T-cell (primary cell): Measurements from ENCODE around the gene BICC1. TPM values are rescaled to one million over a fixed set of nuclear protein-coding genes. Genes with fewer than 3 reads are reported as not detected.

Experiments used
- ATAC-seq, 4 experiments: fragments of 200-7000 bp in 3 of 4; fragments of 150-1000 bp in 1 of 4; cut with Tn5 transposase; replicated peaks in 1 of 4; 1 replicate in 3 of 4; 2 replicates in 1 of 4; pipeline ENCODE4 v1.10.0; 2021; ENCODE audit warnings: moderate library complexity in 3 of 4, mild to moderate bottlenecking in 2 of 4, moderate number of reproducible peaks in 1 of 4
- CTCF ChIA-PET, 2 donors: fragments of 300-600 bp; sonication (Branson Sonifier 250); formaldehyde crosslinking; loops; one replicate each; lab custom pipeline; 2022; ENCODE audit warnings: antibody characterized with exemption in 2 of 2; lab: Charles Lee
- POLR2A ChIA-PET, 2 donors: fragments of 300-600 bp; sonication (Branson Sonifier 250); formaldehyde crosslinking; loops; one replicate each; lab custom pipeline; 2022; ENCODE audit warnings: antibody characterized with exemption in 2 of 2; lab: Charles Lee
- DNase-seq, 35 experiments: peaks; one replicate each; pipeline versions ENCODE4 v3.0.0 to v3.0.0-alpha.2; 2013 to 2023
- H3K27ac ChIP-seq: one replicate; pipeline ENCODE4 v1.5.1; 2013; ENCODE audit warnings: low read length
- H3K27me3 ChIP-seq, 2 experiments: replicated peaks in 1 of 2; 1 replicate in 1 of 2; 2 replicates in 1 of 2; pipeline versions ENCODE4 v1.6.1 to v1.7.0; 2013; ENCODE audit warnings: low read length in 1 of 2, mixed read lengths in 1 of 2; ENCODE audit not compliant: control insufficient read depth in 2 of 2, insufficient read depth in 2 of 2; ENCODE audit errors: extremely low read depth in 1 of 2
- H3K36me3 ChIP-seq, 2 donors: 1 replicate in 1 of 2; 2 replicates in 1 of 2; pipeline versions ENCODE4 v1.6.1 to v1.7.0; 2013; ENCODE audit warnings: low read length in 1 of 2; ENCODE audit not compliant: control insufficient read depth in 2 of 2, insufficient read depth in 1 of 2; ENCODE audit errors: extremely low read depth in 1 of 2
- H3K4me1 ChIP-seq, 2 experiments: 1 replicate in 1 of 2; 2 replicates in 1 of 2; pipeline versions ENCODE4 v1.6.1 to v1.7.0; 2013; ENCODE audit warnings: low read length in 2 of 2, mixed read lengths in 1 of 2; ENCODE audit not compliant: insufficient read depth in 2 of 2, control insufficient read depth in 1 of 2; ENCODE audit errors: extremely low read depth in 1 of 2
- H3K4me3 ChIP-seq, 2 donors: 1 replicate in 1 of 2; 2 replicates in 1 of 2; pipeline versions ENCODE4 v1.5.1 to v1.7.0; 2013; ENCODE audit warnings: mild to moderate bottlenecking in 2 of 2, low read length in 1 of 2, moderate library complexity in 1 of 2; ENCODE audit not compliant: control insufficient read depth in 1 of 2; ENCODE audit errors: extremely low read depth in 1 of 2
- H3K9me3 ChIP-seq: 2 replicates; pipeline ENCODE4 v1.7.0; 2013
- H3K27ac Mint-ChIP-seq, 2 donors: one replicate each; pipeline ENCODE4 v1.8.0; 2020 to 2021; ENCODE audit warnings: mild to moderate bottlenecking in 2 of 2, mixed read lengths in 2 of 2
- H3K27me3 Mint-ChIP-seq, 2 donors: one replicate each; pipeline ENCODE4 v1.8.0; 2021 to 2022; ENCODE audit warnings: mixed read lengths in 2 of 2
- H3K36me3 Mint-ChIP-seq: one replicate; pipeline ENCODE4 v1.8.0; 2021; ENCODE audit warnings: mixed read lengths
- H3K4me1 Mint-ChIP-seq, 3 donors: one replicate each; pipeline ENCODE4 v1.8.0; 2020 to 2022; ENCODE audit warnings: mixed read lengths in 3 of 3, mild to moderate bottlenecking in 1 of 3
- H3K4me3 Mint-ChIP-seq, 3 donors: one replicate each; pipeline ENCODE4 v1.8.0; 2020 to 2022; ENCODE audit warnings: mild to moderate bottlenecking in 3 of 3, mixed read lengths in 3 of 3, moderate library complexity in 3 of 3
- H3K9me3 Mint-ChIP-seq, 3 donors: one replicate each; pipeline ENCODE4 v1.8.0; 2020 to 2022; ENCODE audit warnings: mixed read lengths in 3 of 3
- WGBS: methylation state at CpG from one replicate; pipeline ENCODE4 v1.1.5; 2013; ENCODE audit warnings: missing lambda C conversion rate; ENCODE audit not compliant: insufficient coverage; 5-methylcytosine and 5-hydroxymethylcytosine counted together
- total RNA-seq, 35 experiments: library from RNA in 6 of 35; stranded (reverse) in 6 of 35; fragments of 120-200 nt in 1 of 35; gene quantifications; one replicate each; pipeline versions ENCODE4 v1.2.1 to v1.2.4 and lab custom pipeline; 2013 to 2026

BICC1 gene
- total RNA-seq, 5 donors from 2014 or later (not counting 1 experiment from before 2014, with no cell fraction given), result 0.06 to 0.09 (median 0.07) TPM; not detected in 2

- no peaks in the 10 kb centered on the region for H3K27me3 ChIP-seq
- no peaks in the 10 kb centered on the region for H3K4me1 ChIP-seq
- WGBS, result 100% methylated on average over 1 of the region's 14 CpGs
- no peak for DNase-seq
- Mint-ChIP-seq H3K4me3 (no peak overlapping the region), H3K27ac (no peak overlapping the region), H3K9me3 (no peaks in the 10 kb centered on the region), H3K36me3 (no peaks in the 10 kb centered on the region), H3K27me3 (no peaks in the 10 kb centered on the region), H3K4me1 (no peaks in the 10 kb centered on the region)
- H3K27ac ChIP-seq, result no peak overlapping the region
- H3K4me3 ChIP-seq, result no peak overlapping the region
- H3K9me3 ChIP-seq, result no peaks in the 10 kb centered on the region
- ChIA-PET POLR2A (no interaction called here), CTCF (no interaction called here)
- no peak for ATAC-seq
- H3K36me3 ChIP-seq, result no peaks in the 10 kb centered on the region
These were observed 105.5 kb downstream of the BICC1 start for GRCh38 chr10:58618158-58618676.

DNA sequence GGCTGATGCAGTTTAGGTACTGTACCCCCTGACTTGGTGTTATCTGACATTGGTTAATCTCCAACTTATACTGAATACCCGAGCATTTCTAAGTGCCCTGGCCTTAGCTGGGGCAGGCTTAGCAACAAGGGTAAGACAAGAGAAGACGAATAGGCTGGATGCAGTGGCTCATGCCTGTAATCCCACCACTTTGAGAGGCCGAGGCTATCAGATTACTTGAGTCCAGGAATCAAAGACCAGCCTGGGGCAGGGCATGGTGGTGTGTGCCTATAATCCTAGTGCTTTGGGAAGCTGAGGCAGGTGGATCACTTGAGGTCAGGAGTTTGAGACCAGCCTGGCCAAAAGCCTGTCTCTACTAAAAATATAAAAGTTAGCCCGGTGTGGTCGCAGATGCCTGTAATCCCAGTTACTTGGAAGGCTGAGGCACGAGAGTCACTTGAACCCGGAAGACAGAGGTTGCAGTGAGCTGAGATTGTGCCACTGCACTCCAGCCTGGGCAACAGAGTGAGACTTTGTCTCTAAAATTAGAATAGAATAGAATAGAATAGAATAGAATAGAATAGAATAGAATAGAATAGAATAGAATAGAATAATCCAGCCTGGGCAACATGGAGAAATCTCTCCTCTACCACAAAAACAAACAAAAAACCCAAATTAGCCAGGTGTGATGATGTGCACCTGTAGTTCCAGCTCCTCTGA lies 108.9 kb downstream of the BICC1 start:
- ATAC-seq (no peak), DNase-seq (no peak)
- no peak overlapping the region for H3K27ac ChIP-seq
- H3K36me3 ChIP-seq, result no peaks in the 10 kb centered on the region
- H3K4me3 ChIP-seq, result no peak overlapping the region
- Mint-ChIP-seq H3K4me1 (no peaks in the 10 kb centered on the region), H3K36me3 (no peaks in the 10 kb centered on the region), H3K27ac (no peak overlapping the region), H3K4me3 (no peak overlapping the region), H3K9me3 (no peaks in the 10 kb centered on the region), H3K27me3 (no peaks in the 10 kb centered on the region)
- H3K4me1 ChIP-seq, result no peaks in the 10 kb centered on the region
- WGBS, result 78% methylated on average over 6 of the region's 7 CpGs
- no peaks in the 10 kb centered on the region for H3K9me3 ChIP-seq
- H3K27me3 ChIP-seq, result no peaks in the 10 kb centered on the region
- CTCF ChIA-PET, result no interaction called here
- POLR2A ChIA-PET, result no interaction called here

- Mint-ChIP-seq H3K27me3 (no peaks in the 10 kb centered on the region), H3K36me3 (no peaks in the 10 kb centered on the region), H3K4me1 (no peaks in the 10 kb centered on the region), H3K27ac (no peak overlapping the region), H3K4me3 (no peak overlapping the region), H3K9me3 (no peaks in the 10 kb centered on the region)
- POLR2A ChIA-PET, result no interaction called here
- CTCF ChIA-PET, result no interaction called here
- Histone ChIP-seq H3K9me3 (no peaks in the 10 kb centered on the region), H3K4me3 (no peak overlapping the region), H3K4me1 (no peaks in the 10 kb centered on the region), H3K27ac (no peak overlapping the region), H3K36me3 (no peaks in the 10 kb centered on the region), H3K27me3 (no peaks in the 10 kb centered on the region)
- ATAC-seq (no peak), DNase-seq (no peak)
- WGBS, result no CpG with 5 or more reads among the region's 1 CpG
These were observed 109.6 kb downstream of the BICC1 start for GRCh38 chr10:58622246-58622645.

GRCh38 chr10:58625070-58625469 lies 112.4 kb downstream of the BICC1 start:
- H3K27ac Mint-ChIP-seq, result no peak overlapping the region
- ATAC-seq, result no peak

DNA sequence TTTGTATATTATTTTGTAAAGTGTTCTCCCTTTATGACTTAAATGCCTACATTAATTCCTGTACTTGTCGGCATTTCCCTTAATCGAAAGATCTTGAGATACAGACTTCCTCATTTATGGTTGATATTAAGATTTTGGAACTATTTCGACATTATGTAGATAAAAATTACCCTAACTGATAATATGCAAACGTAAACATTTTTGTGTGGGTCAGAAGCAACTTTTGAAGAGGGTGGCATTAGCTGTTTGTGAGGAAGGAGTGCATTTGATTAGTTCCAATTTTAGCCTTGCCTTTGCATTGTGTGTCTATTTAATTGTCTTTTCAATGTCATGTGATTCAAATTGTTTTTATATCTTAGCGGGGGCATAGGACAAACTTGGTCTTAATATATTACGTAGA lies 114.7 kb downstream of the BICC1 start:
- WGBS, result no CpG with 5 or more reads among the region's 6 CpGs
- ATAC-seq (no peak), DNase-seq (no peak)
- Mint-ChIP-seq H3K27ac (no peak overlapping the region), H3K36me3 (no peaks in the 10 kb centered on the region), H3K27me3 (peaks cover 0 to 2% of the 10 kb centered on the region in 2 donors), H3K4me3 (no peak overlapping the region), H3K4me1 (no peaks in the 10 kb centered on the region), H3K9me3 (no peaks in the 10 kb centered on the region)
- no peaks in the 10 kb centered on the region for H3K4me1 ChIP-seq
- H3K27me3 ChIP-seq, result no peaks in the 10 kb centered on the region
- no peaks in the 10 kb centered on the region for H3K36me3 ChIP-seq
- ChIA-PET POLR2A (no interaction called here), CTCF (no interaction called here)
- H3K9me3 ChIP-seq, result no peaks in the 10 kb centered on the region
- no peak overlapping the region for H3K27ac ChIP-seq
- H3K4me3 ChIP-seq, result no peak overlapping the region

More at GRCh38 chr10:58625070-58625469, 112.4 kb downstream of the BICC1 start:
- ChIA-PET POLR2A (no interaction called here), CTCF (no interaction called here)
- Mint-ChIP-seq H3K36me3 (no peaks in the 10 kb centered on the region), H3K9me3 (no peaks in the 10 kb centered on the region), H3K27me3 (no peaks in the 10 kb centered on the region), H3K4me1 (no peaks in the 10 kb centered on the region), H3K4me3 (no peak overlapping the region)
- 92% methylated on average over 3 of the region's 3 CpGs for WGBS
- Histone ChIP-seq H3K4me3 (no peak overlapping the region), H3K27me3 (no peaks in the 10 kb centered on the region), H3K9me3 (no peaks in the 10 kb centered on the region), H3K36me3 (no peaks in the 10 kb centered on the region), H3K4me1 (no peaks in the 10 kb centered on the region), H3K27ac (no peak overlapping the region)
- no peak for DNase-seq

DNA sequence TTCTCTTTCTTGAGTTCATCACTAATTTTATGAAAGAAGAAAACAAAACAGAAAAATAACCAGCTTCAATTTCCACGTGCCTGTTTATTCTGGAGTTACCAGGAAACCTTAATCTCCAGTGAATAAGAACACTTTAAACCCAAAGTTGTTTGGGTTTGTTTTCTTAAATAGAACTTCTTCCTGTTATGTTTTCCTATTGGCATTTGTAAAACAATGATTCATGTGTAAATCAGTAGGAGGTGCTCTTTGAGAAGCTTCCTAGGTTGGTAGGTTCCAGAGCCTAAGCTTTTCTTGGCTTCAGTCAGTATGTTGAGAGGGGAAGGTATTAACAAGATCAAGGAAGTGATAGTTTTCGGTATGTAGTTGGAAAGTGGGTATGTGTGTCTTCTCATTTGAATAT lies 119.0 kb downstream of the BICC1 start:
- ATAC-seq (no peak), DNase-seq (no peak)
- H3K27me3 ChIP-seq, result no peaks in the 10 kb centered on the region
- no CpG with 5 or more reads among the region's 2 CpGs for WGBS
- no peaks in the 10 kb centered on the region for H3K9me3 ChIP-seq
- H3K27me3 Mint-ChIP-seq, result peaks cover 1 to 2% of the 10 kb centered on the region in 2 donors
- no peak overlapping the region for H3K4me3 ChIP-seq
- H3K27ac Mint-ChIP-seq, result no peak overlapping the region
- H3K36me3 ChIP-seq, result no peaks in the 10 kb centered on the region
- H3K4me1 ChIP-seq, result no peaks in the 10 kb centered on the region
- ChIA-PET POLR2A (no interaction called here), CTCF (no interaction called here)
- H3K9me3 Mint-ChIP-seq, result no peaks in the 10 kb centered on the region
- no peaks in the 10 kb centered on the region for H3K36me3 Mint-ChIP-seq
- H3K27ac ChIP-seq, result no peak overlapping the region
- no peak overlapping the region for H3K4me3 Mint-ChIP-seq
- H3K4me1 Mint-ChIP-seq, result no peaks in the 10 kb centered on the region
